Endothelial cell of umbilical vein (primary cell): Measurements from ENCODE around the gene MARK2.

Source experiments
- CTCF ChIP-seq, 2 donors: IDR thresholded peaks; 1 replicate in 1 of 2; 2 replicates in 1 of 2; pipeline ENCODE4 v1.5.1; 2011; ENCODE audit warnings: low read length in 2 of 2, mild to moderate bottlenecking in 2 of 2, moderate library complexity in 2 of 2, control low read depth in 1 of 2, inconsistent platforms in 1 of 2, low read depth in 1 of 2; ENCODE audit not compliant: insufficient read depth in 1 of 2; ENCODE audit errors: extremely low read depth in 1 of 2
- EZH2 ChIP-seq: IDR thresholded peaks from 2 replicates; pipeline ENCODE4 v1.6.1; 2012; ENCODE audit warnings: borderline replicate concordance, low read depth, mild to moderate bottlenecking, moderate library complexity, low read length, inconsistent platforms; ENCODE audit not compliant: severe bottlenecking
- GATA2 ChIP-seq: IDR thresholded peaks from 2 replicates; pipeline ENCODE4 v1.7.0; 2011; ENCODE audit warnings: low read depth, mild to moderate bottlenecking, moderate library complexity, mixed read lengths, low read length; ENCODE audit not compliant: insufficient read length, insufficient read depth
- JUN ChIP-seq: IDR thresholded peaks from 2 replicates; pipeline ENCODE4 v1.6.1; 2011; ENCODE audit warnings: borderline replicate concordance, low read depth; ENCODE audit not compliant: insufficient read length, insufficient read depth
- MAX ChIP-seq: IDR thresholded peaks from 2 replicates; pipeline ENCODE4 v1.6.1; 2011; ENCODE audit not compliant: insufficient read depth, insufficient read length
- MYC ChIP-seq: IDR thresholded peaks from one replicate; pipeline ENCODE4 v1.6.1; 2011; ENCODE audit warnings: mild to moderate bottlenecking, low read depth, low read length
- POLR2A ChIP-seq: IDR thresholded peaks from 2 replicates; pipeline ENCODE4 v1.6.1; 2012; ENCODE audit warnings: low read depth, mild to moderate bottlenecking, control low read depth, low read length
- POLR2AphosphoS5 ChIP-seq: IDR thresholded peaks from 2 replicates; pipeline ENCODE4 v1.6.1; 2012; ENCODE audit warnings: low read depth, mild to moderate bottlenecking, control low read depth, low read length, moderate library complexity; ENCODE audit not compliant: insufficient read depth

GRCh38 chr11:63870351-63871140, 31.6 kb downstream of the MARK2 start:
- TF ChIP-seq MYC (no peak), CTCF (IDR thresholded peaks at IDR 0.05; ENCODE audit: extremely low read depth in 1 of 2, insufficient read depth in 1 of 2, low read depth in 1 of 2, low read length in 2 of 2) (no peak), POLR2A (no peak), JUN (no peak), MAX (no peak), POLR2AphosphoS5 (no peak), EZH2 (no peak), GATA2 (no peak)
